Right lobe of liver (tissue), 6 donors: ENCODE data around the gene HIRA. TPM values are rescaled to one million over a fixed set of nuclear protein-coding genes. Genes with fewer than 3 reads are reported as not detected.

Source experiments
- ATAC-seq, 4 donors: fragments of 200-7000 bp; cut with Tn5 transposase; one replicate each; pipeline ENCODE4 v1.9.1; 2020; ENCODE audit warnings: mild to moderate bottlenecking in 4 of 4, moderate library complexity in 4 of 4
- DNase-seq, 3 donors: peaks; one replicate each; pipeline ENCODE4 v3.0.0-alpha.2; 2020
- H3K27ac ChIP-seq, 3 donors: fragments of 200-600 bp; one replicate each; pipeline ENCODE4 v1.8.0; 2022
- H3K27me3 ChIP-seq, 2 donors: fragments of 200-600 bp; one replicate each; pipeline ENCODE4 v1.8.0; 2022
- H3K36me3 ChIP-seq, 4 donors: fragments of 200-600 bp; sonication (generic) in 1 of 4; one replicate each; pipeline versions ENCODE4 v1.5.1 to v1.8.0; 2017 to 2022; ENCODE audit warnings: control low read depth in 1 of 4
- H3K4me1 ChIP-seq, 4 donors: fragments of 200-600 bp; sonication (generic) in 1 of 4; one replicate each; pipeline versions ENCODE4 v1.5.1 to v1.8.0; 2017 to 2022; ENCODE audit warnings: control low read depth in 1 of 4
- H3K4me3 ChIP-seq, 3 donors: fragments of 200-600 bp; one replicate each; pipeline ENCODE4 v1.8.0; 2022
- H3K9me3 ChIP-seq, 4 donors: fragments of 200-600 bp; sonication (generic) in 1 of 4; one replicate each; pipeline versions ENCODE4 v1.5.1 to v1.8.0; 2017 to 2022; ENCODE audit warnings: control low read depth in 1 of 4
- CTCF ChIP-seq, 4 donors: fragments of 200-600 bp in 3 of 4; fragments of 450-650 bp in 1 of 4; IDR thresholded peaks; one replicate each; pipeline versions ENCODE4 v1.5.1 to v1.8.0; 2016 to 2022; ENCODE audit warnings: antibody characterized with exemption in 4 of 4, mild to moderate bottlenecking in 2 of 4
- POLR2A ChIP-seq: fragments of 450-650 bp; IDR thresholded peaks from one replicate; pipeline ENCODE4 v1.6.1; 2017; ENCODE audit warnings: antibody characterized with exemption, mild to moderate bottlenecking
- WGBS: methylation state at CpG from one replicate; pipeline ENCODE4 v1.1.6; 2018; ENCODE audit warnings: low coverage, low lambda C conversion rate; ENCODE audit not compliant: insufficient coverage; ENCODE audit errors: missing lambda C conversion rate; 5-methylcytosine and 5-hydroxymethylcytosine counted together
- intact Hi-C, 2 donors: fragments of 100-400 bp; cut with DNase I; formaldehyde crosslinking; loops; one replicate each; pipeline versions ENCODE4 v1.11.2 to v1.14.1; 2022
- total RNA-seq, 6 experiments: library from RNA; depleted of rRNA in 2 of 6; stranded (reverse); fragments of >200 nt in 2 of 6; fragmentation: NEBNext Ultra II Directional in 3 of 6; extraction: Animal tissue kit (Norgen Biotek cat#: 25700) in 3 of 6; gene quantifications; one replicate each; pipeline versions ENCODE4 v1.1.0 to v1.2.4, GENCODE V29; 2016 to 2023
- donor health status: DM: no; HTN: yes; CAD: no.
- donor health status: DM: no; HTN: no; CAD: no.
- donor health status: DM: no; HTN: no; CAD: no.
- donor health status: DM: no; HTN: yes; CAD: no.
- donor health status: DM: no; HTN: yes; CAD: no.

Gene HIRA
- total RNA-seq, 6 experiments from 2014 or later, result 14.6 to 25.0 (median 17.8) TPM

- 95% methylated on average over 5 of the region's 6 CpGs for WGBS
- peaks cover 0 to 12% (median 3%) of the 10 kb centered on the region in 4 donors for H3K4me1 ChIP-seq
- intact Hi-C loops, result no loop called here
- ATAC-seq (no peak), DNase-seq (peak in 1 of 3 donors; percentile 22)
- no peaks in the 10 kb centered on the region for H3K27me3 ChIP-seq
- no peak overlapping the region for H3K27ac ChIP-seq
- H3K36me3 ChIP-seq, result peaks cover 0 to 58% (median 17%) of the 10 kb centered on the region in 4 donors
- TF ChIP-seq POLR2A (no peak), CTCF (IDR thresholded peaks at IDR 0.05) (no peak)
- H3K4me3 ChIP-seq, result no peak overlapping the region
- H3K9me3 ChIP-seq, result no peaks in the 10 kb centered on the region
Measured at GRCh38 chr22:19400881-19401280, 30.7 kb downstream of the HIRA start.

GRCh38 chr22:19398652-19399051 is 32.9 kb downstream of the HIRA start:
- TF ChIP-seq POLR2A (no peak), CTCF (IDR thresholded peaks at IDR 0.05) (no peak)
- no peak overlapping the region for H3K4me3 ChIP-seq
- ATAC-seq (no peak), DNase-seq (peak in 1 of 3 donors; percentile 4)
- intact Hi-C loops, result no loop called here
- no peaks in the 10 kb centered on the region for H3K4me1 ChIP-seq
- H3K27me3 ChIP-seq, result no peaks in the 10 kb centered on the region
- no peaks in the 10 kb centered on the region for H3K9me3 ChIP-seq
- H3K36me3 ChIP-seq, result peaks cover 0 to 71% (median 18%) of the 10 kb centered on the region in 4 donors
- WGBS, result 83% methylated on average over 2 of the region's 2 CpGs
- no peak overlapping the region for H3K27ac ChIP-seq

- TF ChIP-seq CTCF (IDR thresholded peaks at IDR 0.05), result no peak
- TF ChIP-seq POLR2A, result no peak
- no peak overlapping the region for H3K27ac ChIP-seq
- WGBS, result 84% methylated on average over 6 of the region's 6 CpGs
- ATAC-seq (peak in 1 of 4 donors; percentile 30), DNase-seq (peak in 1 of 3 donors; percentile 32)
- H3K4me1 ChIP-seq, result no peaks in the 10 kb centered on the region
- H3K9me3 ChIP-seq, result no peaks in the 10 kb centered on the region
- no peak overlapping the region for H3K4me3 ChIP-seq
- no peaks in the 10 kb centered on the region for H3K27me3 ChIP-seq
- intact Hi-C loops, result no loop called here
- H3K36me3 ChIP-seq, result peaks cover 0 to 75% (median 20%) of the 10 kb centered on the region in 4 donors
Measured at GRCh38 chr22:19398206-19398605, 33.3 kb downstream of the HIRA start.

- no peaks in the 10 kb centered on the region for H3K27me3 ChIP-seq
- no peaks in the 10 kb centered on the region for H3K4me1 ChIP-seq
- TF ChIP-seq POLR2A (no peak), CTCF (IDR thresholded peaks at IDR 0.05) (no peak)
- no peaks in the 10 kb centered on the region for H3K9me3 ChIP-seq
- no peak overlapping the region for H3K4me3 ChIP-seq
- peaks cover 0 to 80% (median 22%) of the 10 kb centered on the region in 4 donors for H3K36me3 ChIP-seq
- no peak overlapping the region for H3K27ac ChIP-seq
- DNase-seq (peak in 1 of 3 donors; percentile 8), ATAC-seq (no peak)
- 60% methylated on average over 1 of the region's 3 CpGs for WGBS
- intact Hi-C loops, result no loop called here
Measured at GRCh38 chr22:19397734-19398104, 33.8 kb downstream of the HIRA start.
